Endothelial cell of umbilical vein (primary cell): Measurements from ENCODE around the gene DYNC1H1. TPM values are rescaled to one million over a fixed set of nuclear protein-coding genes. Genes with fewer than 3 reads are reported as not detected.

Experiments
- BruUV-seq: library from RNA; stranded (reverse); fragments of 400-500 nt; replicated peaks from 2 replicates; lab custom pipeline; 2021; lab: Mats Ljungman, UMichigan
- CTCF ChIA-PET: fragments of 300-600, 350-600 bp; sonication (Branson Sonifier 250); formaldehyde crosslinking; loops from one replicate; lab custom pipeline; 2021; ENCODE audit warnings: antibody characterized with exemption, inconsistent platforms; lab: Charles Lee
- POLR2A ChIA-PET: fragments of 300-600, 350-600 bp; sonication (Branson Sonifier 250); formaldehyde crosslinking; loops from one replicate; lab custom pipeline; 2021; ENCODE audit warnings: antibody characterized with exemption, inconsistent platforms; lab: Charles Lee
- DNase-seq: peaks from one replicate; pipeline ENCODE4 v3.0.0-alpha.2; 2011; ENCODE audit warnings: low read depth, low spot score
- FAIRE-seq: peaks from 2 replicates; lab custom pipeline; 2011; peaks lifted over from hg19 to GRCh38; lab: Jason Lieb, UNC
- H2AFZ ChIP-seq: 2 replicates; pipeline ENCODE4 v1.6.0; 2012; ENCODE audit warnings: low read depth, low read length, control low read depth, inconsistent platforms
- H3K27ac ChIP-seq: 2 replicates; pipeline ENCODE4 v1.5.1; 2011; ENCODE audit warnings: low read depth, mild to moderate bottlenecking, control low read depth, low read length, moderate library complexity; ENCODE audit not compliant: insufficient read depth
- H3K27me3 ChIP-seq, 2 experiments: 2 replicates each; pipeline versions ENCODE4 v1.6.0 to v1.6.1; 2011; ENCODE audit warnings: low read length in 2 of 2, mixed read lengths in 1 of 2; ENCODE audit not compliant: control insufficient read depth in 2 of 2, insufficient read depth in 2 of 2
- H3K36me3 ChIP-seq, 2 experiments: 2 replicates in 1 of 2; 3 replicates in 1 of 2; pipeline ENCODE4 v1.5.1; 2011; ENCODE audit warnings: low read length in 2 of 2, mild to moderate bottlenecking in 1 of 2, moderate library complexity in 1 of 2; ENCODE audit not compliant: control insufficient read depth in 2 of 2, insufficient read depth in 2 of 2; ENCODE audit errors: extremely low read depth in 1 of 2
- H3K4me1 ChIP-seq: 3 replicates; pipeline ENCODE4 v1.5.1; 2011; ENCODE audit warnings: mild to moderate bottlenecking, low read length; ENCODE audit not compliant: control insufficient read depth, insufficient read depth; ENCODE audit errors: extremely low read depth
- H3K4me2 ChIP-seq: 2 replicates; pipeline ENCODE4 v1.6.1; 2011; ENCODE audit warnings: low read length, control low read depth, mixed read lengths; ENCODE audit not compliant: insufficient read depth
- H3K4me3 ChIP-seq, 3 experiments: fragments of 200-600 bp in 1 of 3; sonication (generic), shearing (Covaris generic) in 1 of 3; replicated peaks in 1 of 3; 2 replicates each; pipeline ENCODE4 v1.5.1; 2011 to 2016; ENCODE audit warnings: control low read depth in 3 of 3, low read length in 3 of 3, mild to moderate bottlenecking in 2 of 3, inconsistent platforms in 1 of 3, low read depth in 1 of 3, moderate library complexity in 1 of 3; ENCODE audit not compliant: insufficient read depth in 1 of 3
- H3K79me2 ChIP-seq: 2 replicates; pipeline ENCODE4 v1.6.0; 2012; ENCODE audit warnings: low read length, inconsistent platforms; ENCODE audit not compliant: control insufficient read depth, insufficient read depth
- H3K9ac ChIP-seq: replicated peaks from 2 replicates; pipeline ENCODE3; 2011; ENCODE audit warnings: low read length, control low read depth; ENCODE audit not compliant: insufficient read depth; ENCODE audit errors: extremely low read depth
- H3K9me1 ChIP-seq: replicated peaks from 3 replicates; pipeline ENCODE4 v1.6.0; 2011; ENCODE audit warnings: mild to moderate bottlenecking, low read length; ENCODE audit not compliant: control insufficient read depth, insufficient read depth; ENCODE audit errors: extremely low read depth
- H3K9me3 ChIP-seq: replicated peaks from 2 replicates; pipeline ENCODE4 v1.5.1; 2012; ENCODE audit warnings: low read length, inconsistent platforms; ENCODE audit not compliant: control insufficient read depth, insufficient read depth
- H4K20me1 ChIP-seq: replicated peaks from 2 replicates; pipeline ENCODE3; 2011; ENCODE audit warnings: mild to moderate bottlenecking, low read length; ENCODE audit not compliant: control insufficient read depth, insufficient read depth; ENCODE audit errors: extremely low read depth
- EZH2 ChIP-seq: IDR thresholded peaks from 2 replicates; pipeline ENCODE4 v1.6.1; 2012; ENCODE audit warnings: borderline replicate concordance, low read depth, mild to moderate bottlenecking, moderate library complexity, low read length, inconsistent platforms; ENCODE audit not compliant: severe bottlenecking
- FOS ChIP-seq: IDR thresholded peaks from 2 replicates; pipeline ENCODE4 v1.6.1; 2011; ENCODE audit warnings: mild to moderate bottlenecking, low read length, moderate library complexity, borderline replicate concordance; ENCODE audit not compliant: insufficient read depth
- GATA2 ChIP-seq: IDR thresholded peaks from 2 replicates; pipeline ENCODE4 v1.7.0; 2011; ENCODE audit warnings: low read depth, mild to moderate bottlenecking, moderate library complexity, mixed read lengths, low read length; ENCODE audit not compliant: insufficient read length, insufficient read depth
- JUN ChIP-seq: IDR thresholded peaks from 2 replicates; pipeline ENCODE4 v1.6.1; 2011; ENCODE audit warnings: borderline replicate concordance, low read depth; ENCODE audit not compliant: insufficient read length, insufficient read depth
- MAX ChIP-seq: IDR thresholded peaks from 2 replicates; pipeline ENCODE4 v1.6.1; 2011; ENCODE audit not compliant: insufficient read depth, insufficient read length
- MYC ChIP-seq: IDR thresholded peaks from one replicate; pipeline ENCODE4 v1.6.1; 2011; ENCODE audit warnings: mild to moderate bottlenecking, low read depth, low read length
- POLR2A ChIP-seq: IDR thresholded peaks from 2 replicates; pipeline ENCODE4 v1.6.1; 2012; ENCODE audit warnings: low read depth, mild to moderate bottlenecking, control low read depth, low read length
- POLR2AphosphoS5 ChIP-seq: IDR thresholded peaks from 2 replicates; pipeline ENCODE4 v1.6.1; 2012; ENCODE audit warnings: low read depth, mild to moderate bottlenecking, control low read depth, low read length, moderate library complexity; ENCODE audit not compliant: insufficient read depth
- dilution Hi-C: fragments of 300-500 bp; cut with MboI; formaldehyde crosslinking; loops from one replicate; pipeline ENCODE4 v1.15.0; 2019; ENCODE audit warnings: low sequenced_read_pairs; ENCODE audit not compliant: extremely low pct_ligation_motif_present
- intact Hi-C: fragments of 100-400 bp; cut with micrococcal nuclease; formaldehyde crosslinking; loops from one replicate; pipeline ENCODE4 v1.10.0; 2022
- polyA plus RNA-seq, 4 experiments: library from polyadenylated mRNA; depleted of rRNA in 3 of 4; stranded (reverse) in 3 of 4; unstranded in 1 of 4; fragments of >200 nt; gene quantifications; 2 replicates each; pipeline versions ENCODE4 v1.2.1 to v1.2.3, GENCODE V29; 2011 to 2012; ENCODE audit warnings: missing spikeins in 1 of 4
- total RNA-seq: library from RNA; stranded (reverse); gene quantifications from 2 replicates; pipeline ENCODE4 v1.2.3, GENCODE V29; 2021
- TF ChIP-seq, protein P1 (sequence below), 2 donors: IDR thresholded peaks; 1 replicate in 1 of 2; 2 replicates in 1 of 2; pipeline ENCODE4 v1.5.1; 2011; ENCODE audit warnings: low read length in 2 of 2, mild to moderate bottlenecking in 2 of 2, moderate library complexity in 2 of 2, control low read depth in 1 of 2, inconsistent platforms in 1 of 2, low read depth in 1 of 2; ENCODE audit not compliant: insufficient read depth in 1 of 2; ENCODE audit errors: extremely low read depth in 1 of 2

The DYNC1H1 gene
- total and polyA plus RNA-seq, 2 donors (not counting 3 experiments of a cell fraction or from before 2014, with no cell fraction given) = 254 to 648 TPM

DNA sequence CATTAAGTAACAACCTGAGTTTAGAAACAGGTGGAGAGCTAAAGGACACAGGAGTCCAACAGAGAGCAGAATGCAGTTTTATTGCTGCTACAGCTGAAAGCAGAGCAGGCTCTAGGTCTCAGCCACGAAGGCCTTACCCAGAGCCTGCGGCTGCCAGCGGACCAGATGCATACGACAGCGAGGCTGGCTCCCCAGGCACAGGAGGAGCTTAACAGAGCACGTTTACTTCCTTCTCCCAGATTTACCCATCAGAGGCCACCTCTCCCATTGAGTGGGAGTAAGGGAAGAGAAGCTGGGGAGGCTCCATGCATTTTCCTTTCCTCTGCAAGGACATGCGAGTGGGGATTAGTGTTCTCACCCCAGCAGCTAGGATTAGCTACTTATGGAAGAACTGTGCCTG, 22.6 kb downstream of the DYNC1H1 start:
- ChIA-PET POLR2A (no interaction called here), CTCF (interaction anchor here (1.1 to 1.7 kb wide), 2 partner anchors 25 to 216 kb away, joined by 3 to 5 read pairs; no protein-coding TSS in a partner anchor)
- no peak overlapping the region for H3K27ac ChIP-seq
- H3K4me3 ChIP-seq = no peak overlapping the region
- no peaks in the 10 kb centered on the region for H3K9me3 ChIP-seq
- no peak for TF ChIP-seq FOS
- no peak for TF ChIP-seq JUN
- TF ChIP-seq, protein P1, sequence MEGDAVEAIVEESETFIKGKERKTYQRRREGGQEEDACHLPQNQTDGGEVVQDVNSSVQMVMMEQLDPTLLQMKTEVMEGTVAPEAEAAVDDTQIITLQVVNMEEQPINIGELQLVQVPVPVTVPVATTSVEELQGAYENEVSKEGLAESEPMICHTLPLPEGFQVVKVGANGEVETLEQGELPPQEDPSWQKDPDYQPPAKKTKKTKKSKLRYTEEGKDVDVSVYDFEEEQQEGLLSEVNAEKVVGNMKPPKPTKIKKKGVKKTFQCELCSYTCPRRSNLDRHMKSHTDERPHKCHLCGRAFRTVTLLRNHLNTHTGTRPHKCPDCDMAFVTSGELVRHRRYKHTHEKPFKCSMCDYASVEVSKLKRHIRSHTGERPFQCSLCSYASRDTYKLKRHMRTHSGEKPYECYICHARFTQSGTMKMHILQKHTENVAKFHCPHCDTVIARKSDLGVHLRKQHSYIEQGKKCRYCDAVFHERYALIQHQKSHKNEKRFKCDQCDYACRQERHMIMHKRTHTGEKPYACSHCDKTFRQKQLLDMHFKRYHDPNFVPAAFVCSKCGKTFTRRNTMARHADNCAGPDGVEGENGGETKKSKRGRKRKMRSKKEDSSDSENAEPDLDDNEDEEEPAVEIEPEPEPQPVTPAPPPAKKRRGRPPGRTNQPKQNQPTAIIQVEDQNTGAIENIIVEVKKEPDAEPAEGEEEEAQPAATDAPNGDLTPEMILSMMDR (IDR thresholded peaks at IDR 0.05; ENCODE audit: extremely low read depth in 1 of 2, insufficient read depth in 1 of 2, low read depth in 1 of 2, low read length in 2 of 2) = no peak
- no peak for TF ChIP-seq POLR2A
- no peak for TF ChIP-seq GATA2
- no peak for TF ChIP-seq POLR2AphosphoS5
- no peak for TF ChIP-seq MAX
- TF ChIP-seq EZH2 = no peak
- no peak for TF ChIP-seq MYC
- BruUV-seq = no TSS peak
- H4K20me1 ChIP-seq = no peaks in the 10 kb centered on the region
- no peaks in the 10 kb centered on the region for H3K27me3 ChIP-seq
- H2AFZ ChIP-seq = no peak overlapping the region
- no peak for DNase-seq
- no peak overlapping the region for H3K9ac ChIP-seq
- FAIRE-seq = no peak
- peaks cover 47 to 52% of the 10 kb centered on the region in 2 experiments for H3K36me3 ChIP-seq
- H3K4me2 ChIP-seq = no peak overlapping the region
- intact Hi-C loops = no loop called here
- no peaks in the 10 kb centered on the region for H3K4me1 ChIP-seq
- H3K9me1 ChIP-seq = no peaks in the 10 kb centered on the region
- dilution Hi-C loops = no loop called here
- peaks cover 7% of the 10 kb centered on the region for H3K79me2 ChIP-seq
